ENCODE results near the gene NFATC2.
A peak's percentile ranks its signal among the peaks of the same experiment; 100 is the strongest.

NFATC2 gene

DNA sequence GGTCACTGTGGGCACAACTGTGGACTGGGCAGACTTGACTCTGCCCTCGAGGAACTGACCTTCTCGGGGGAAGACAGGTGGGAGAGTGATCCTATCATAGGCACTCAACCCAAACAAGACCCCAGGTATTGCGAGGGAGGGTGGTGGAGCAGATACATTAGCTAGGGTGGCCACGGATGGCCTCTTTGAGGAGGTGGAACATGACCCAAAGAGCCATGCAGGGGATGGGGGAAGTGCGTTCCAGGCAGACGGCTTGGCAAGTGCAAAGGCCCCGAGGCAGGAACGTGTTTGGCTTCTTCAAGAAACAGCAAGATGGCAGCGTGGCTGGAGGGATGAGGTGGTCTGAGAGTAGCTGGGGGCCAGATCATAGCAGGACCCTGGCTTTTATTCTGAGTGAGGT lies 167.6 kb downstream of the NFATC2 start:
- DNase-seq (ENCODE audit: low spot score), result no peak

DNA sequence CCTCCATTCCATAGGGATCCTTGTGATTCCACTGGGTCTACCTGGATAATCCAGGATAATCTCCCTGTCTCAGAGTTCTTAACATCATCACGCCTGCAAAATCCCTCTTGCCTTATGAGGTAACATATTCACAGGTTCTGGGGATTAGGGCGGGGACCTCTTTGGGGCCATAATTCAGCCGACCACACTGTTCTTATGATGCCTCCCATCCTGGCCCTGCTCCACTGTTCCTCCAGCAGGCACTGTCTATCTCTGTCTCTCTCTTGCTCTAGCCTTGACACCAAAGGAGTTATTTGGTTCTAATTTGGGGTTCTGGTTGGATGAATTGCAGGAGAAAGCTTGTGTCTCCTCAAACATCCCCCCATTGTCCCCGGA lies 168.1 kb downstream of the NFATC2 start:
- DNase-seq (ENCODE audit: low spot score), result no peak

DNA sequence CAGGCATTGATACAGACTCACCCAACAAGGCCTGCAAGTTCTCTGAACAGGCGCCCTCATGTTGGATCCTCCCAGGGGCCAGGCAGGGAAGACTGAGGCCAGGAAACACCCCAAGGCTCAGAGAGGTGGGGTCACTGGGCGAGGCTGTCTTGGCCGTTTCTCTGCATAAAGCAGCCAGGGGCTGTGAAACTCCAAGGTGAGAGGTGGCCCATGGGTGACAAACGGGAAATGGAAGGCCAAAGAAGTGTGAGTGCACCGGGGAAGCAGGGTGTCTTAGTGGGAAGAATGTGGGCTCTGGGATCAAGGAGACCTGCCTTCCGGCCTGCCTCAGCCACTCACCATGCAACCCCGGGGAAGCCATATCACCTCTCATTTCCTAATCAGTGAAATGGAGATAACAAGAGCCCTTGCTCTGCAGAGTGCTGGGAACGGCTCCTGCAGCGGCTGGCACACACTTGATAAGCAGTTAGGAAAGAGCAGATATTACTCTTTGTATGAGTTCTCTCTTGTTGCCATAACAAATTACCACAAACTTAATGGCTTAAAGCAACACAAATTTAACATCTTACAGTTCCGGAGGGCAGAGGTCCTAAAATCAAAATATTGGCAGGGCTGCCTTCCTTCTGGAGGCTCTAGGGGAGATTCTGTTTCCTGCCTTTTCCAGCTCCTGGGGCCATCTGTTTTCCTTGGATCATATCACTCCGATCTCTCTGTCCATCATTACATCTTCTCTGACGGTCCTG lies 168.6 kb downstream of the NFATC2 start:
- DNase-seq (ENCODE audit: low spot score), result no peak

DNA sequence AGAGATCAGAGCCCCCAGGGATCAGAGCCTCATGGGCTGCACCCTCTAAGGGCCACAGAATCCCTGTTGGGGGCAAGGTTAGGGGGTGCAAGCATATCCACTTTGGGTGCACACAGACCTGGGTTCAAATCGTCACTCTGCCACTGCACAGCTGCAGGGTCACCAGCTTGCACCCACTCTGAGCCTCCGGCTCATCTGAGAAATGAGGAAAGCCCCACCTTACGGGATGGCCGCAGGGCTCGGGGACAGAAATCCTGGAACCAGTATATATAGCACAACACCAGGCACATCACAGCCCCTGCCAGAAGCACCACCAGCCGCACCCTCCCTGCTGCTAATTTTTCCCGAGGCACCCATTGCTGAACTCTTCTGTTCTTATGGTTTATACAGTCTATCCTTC lies 169.6 kb downstream of the NFATC2 start:
- no peak for DNase-seq (ENCODE audit: low spot score)

DNA sequence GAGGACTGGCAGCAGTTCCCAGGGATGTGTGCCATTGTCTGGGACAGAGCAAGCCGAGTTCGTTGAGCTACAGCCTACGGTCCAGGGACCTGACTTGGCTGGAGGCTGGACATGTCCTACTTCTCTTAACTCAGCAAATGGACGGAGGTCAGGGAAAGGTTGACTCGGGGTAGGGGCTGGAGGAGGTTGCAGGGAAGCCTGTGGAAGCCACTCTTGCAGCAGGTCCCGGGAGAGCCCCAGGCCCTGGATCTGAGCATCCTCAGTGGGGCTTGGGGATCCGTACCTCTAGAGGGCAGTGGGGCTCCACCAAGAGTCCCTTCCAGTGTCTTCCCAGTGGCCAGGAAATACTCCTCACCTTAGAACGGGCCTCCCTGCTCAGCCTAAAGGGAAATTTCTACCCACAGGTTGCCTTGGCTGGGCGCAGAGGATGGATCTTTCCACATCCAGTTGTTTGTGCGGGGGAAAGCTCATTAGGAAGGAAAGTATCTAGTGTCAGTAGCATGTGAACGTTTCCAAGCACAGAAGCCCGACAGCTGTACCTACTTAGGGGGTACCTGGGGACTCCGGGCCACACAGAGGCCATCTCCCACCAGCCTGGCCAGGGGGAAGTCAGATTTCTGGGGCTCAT lies 170.2 kb downstream of the NFATC2 start:
- DNase-seq (ENCODE audit: low spot score), result peak; percentile 45

DNA sequence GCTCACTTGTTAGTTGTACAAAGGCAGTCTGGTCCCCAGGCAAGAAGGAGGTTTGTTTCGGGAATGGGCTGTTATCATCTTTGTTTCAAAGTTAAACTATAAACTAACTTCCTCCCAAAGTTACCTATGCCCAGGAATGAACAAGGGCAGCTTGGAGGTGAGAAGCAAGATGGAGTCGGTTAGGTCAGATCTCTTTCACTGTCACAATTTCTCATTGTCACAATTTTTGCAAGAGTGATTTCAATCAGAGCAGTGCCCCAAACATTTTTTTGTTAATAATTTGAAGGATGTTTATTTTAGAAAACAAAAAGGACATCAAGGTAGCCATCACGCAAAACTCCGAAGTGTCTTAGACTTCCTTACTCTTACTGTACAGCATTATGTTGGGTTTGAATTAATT lies 170.8 kb downstream of the NFATC2 start:
- DNase-seq (ENCODE audit: low spot score), result no peak

DNA sequence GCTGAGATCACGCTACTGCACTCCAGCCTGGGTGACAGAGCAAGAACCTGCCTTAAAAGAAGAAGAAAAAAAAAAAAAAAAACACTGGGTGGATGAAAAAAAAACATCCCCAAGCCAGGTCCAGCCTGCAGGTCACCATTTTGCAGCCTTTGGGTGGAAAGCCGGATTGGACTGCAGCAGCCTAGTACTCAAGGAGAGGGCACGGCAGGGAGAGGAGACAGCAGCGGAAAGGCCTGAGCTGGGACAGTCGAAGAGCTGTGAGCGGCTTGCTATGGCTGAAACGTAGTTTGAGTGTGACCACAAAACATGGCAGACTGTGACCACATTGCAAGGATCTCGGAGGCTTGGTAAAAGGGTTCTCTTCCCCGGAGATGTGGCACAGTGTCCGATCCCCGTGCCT lies 173.0 kb downstream of the NFATC2 start:
- no peak for DNase-seq (ENCODE audit: low spot score)

DNA sequence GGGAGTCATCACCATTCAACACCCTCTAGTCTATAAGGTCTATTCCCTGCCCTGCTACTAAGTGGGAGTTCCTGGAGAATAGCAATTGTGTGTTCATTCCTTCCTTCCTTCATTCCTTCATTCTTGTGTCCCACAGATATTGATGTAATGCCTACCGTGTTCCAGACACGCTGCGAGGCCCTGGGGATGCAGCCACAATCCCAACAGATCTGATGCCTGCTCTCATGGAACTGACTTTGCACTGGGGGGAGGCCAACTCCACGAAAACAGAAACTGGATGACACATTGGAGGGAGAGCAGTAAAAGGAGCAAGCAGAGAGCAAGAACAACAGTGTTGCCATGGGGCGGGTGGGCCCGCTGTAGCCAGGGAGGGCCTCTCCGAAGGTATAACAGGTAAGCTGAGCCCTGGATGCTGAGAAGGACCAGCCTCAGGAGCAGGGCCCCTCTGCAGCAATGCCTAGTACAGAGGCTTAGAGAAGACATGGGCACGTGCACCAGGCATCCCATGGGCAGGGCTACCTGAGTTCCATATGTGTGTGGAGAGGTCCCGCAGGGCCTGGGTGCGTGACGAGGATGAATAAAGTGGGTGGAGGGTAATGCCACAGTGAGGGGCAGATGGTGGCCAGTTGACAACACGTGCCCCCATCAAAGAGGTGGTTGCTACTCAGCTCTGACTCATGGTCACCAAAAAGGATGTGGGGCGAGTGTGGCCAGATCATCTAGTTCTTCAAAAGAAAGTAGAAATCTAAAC lies 173.9 kb downstream of the NFATC2 start:
- DNase-seq (ENCODE audit: low spot score), result no peak

DNA sequence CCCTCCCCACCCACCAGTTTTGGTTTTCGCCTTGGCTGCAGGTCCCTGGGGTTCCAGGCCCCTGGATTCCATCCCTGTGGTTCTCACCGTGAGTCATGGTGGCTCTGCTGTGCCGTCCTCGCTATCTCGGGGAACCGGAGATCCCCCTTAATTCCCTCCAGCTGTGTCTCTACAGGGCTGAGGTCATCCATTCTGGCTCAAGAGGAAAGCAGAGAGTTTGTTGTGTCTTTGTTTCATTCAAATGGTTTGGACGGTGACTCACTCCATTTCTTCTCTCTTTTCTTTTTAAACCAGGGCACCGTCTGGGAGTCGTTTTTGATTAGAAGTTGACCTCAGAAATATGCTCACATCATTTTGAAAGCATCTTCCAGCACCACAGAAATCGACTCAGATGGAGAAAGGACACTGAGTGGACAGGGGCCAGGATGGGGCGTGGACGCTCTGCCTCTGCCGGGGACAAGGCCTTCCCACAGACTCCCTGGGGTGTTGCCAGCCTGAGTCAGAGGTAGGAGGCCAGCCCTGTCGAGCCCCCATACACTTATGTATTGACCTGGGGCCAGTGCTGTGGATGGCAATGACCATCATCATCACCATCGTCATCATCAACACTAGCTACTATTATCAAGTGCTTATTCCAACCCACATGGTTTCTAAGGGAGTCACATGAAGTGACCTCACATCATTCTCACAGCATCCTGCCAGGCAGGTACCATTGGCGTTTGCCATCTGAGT lies 176.2 kb downstream of the NFATC2 start:
- DNase-seq (ENCODE audit: low spot score), result no peak

DNA sequence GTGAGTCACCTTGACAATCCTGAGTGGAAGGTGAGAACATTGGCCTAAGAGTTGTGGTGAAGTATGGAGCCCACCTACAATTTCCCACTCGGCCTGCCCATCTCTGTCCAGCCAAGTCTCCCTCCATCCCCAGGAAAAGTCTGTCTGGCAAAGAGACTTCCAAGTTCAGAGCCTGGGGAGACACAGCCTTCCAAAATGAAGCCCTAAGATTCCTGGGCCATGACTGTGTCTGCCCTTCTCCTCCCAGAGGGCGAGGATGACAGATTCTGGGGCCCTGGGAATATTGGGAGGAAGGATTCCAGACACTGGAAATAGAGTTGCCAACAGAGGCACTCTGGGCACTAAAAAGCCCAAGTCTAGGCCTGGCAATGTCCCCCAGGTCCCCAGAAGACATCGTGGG lies 176.8 kb downstream of the NFATC2 start:
- no peak for DNase-seq (ENCODE audit: low spot score)

DNA sequence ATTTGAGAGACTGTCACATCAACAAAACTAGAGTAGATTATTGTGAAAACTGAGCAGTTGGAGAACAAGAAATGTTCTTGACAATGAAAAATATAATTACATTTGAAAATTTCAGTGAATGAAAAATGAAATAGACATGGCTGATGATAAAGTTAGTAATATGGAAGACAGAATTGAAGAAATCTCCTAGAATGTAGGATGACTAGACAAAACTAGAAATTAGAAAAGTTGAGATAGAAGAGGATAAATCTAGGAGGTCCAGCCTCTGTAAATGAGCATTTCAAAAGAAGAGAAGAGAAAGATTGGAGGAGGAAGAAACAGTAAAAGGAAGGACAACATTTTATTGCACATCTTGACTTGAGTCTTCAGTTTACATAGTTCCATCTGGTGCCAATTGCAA lies 178.7 kb downstream of the NFATC2 start:
- no peak for DNase-seq (ENCODE audit: low spot score)

DNA sequence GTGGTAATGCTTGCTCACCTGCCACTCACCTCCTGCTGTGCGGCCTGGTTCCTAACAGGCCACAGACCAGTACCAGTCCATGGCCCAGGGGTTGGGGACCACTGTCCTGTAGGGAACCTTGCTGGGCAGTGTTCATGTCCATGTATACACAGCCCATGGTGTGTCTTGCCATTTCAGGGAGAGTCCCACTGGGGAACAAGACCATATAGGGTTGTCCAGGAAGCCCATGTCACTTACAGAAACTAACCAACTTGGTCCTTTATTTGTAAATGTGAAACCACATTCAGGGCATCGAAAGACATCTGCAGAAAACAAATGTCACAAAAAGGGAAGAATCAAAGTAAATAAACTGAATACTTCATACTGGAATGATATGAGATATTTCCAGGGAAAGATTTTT lies 179.1 kb downstream of the NFATC2 start:
- DNase-seq (ENCODE audit: low spot score), result no peak

DNA sequence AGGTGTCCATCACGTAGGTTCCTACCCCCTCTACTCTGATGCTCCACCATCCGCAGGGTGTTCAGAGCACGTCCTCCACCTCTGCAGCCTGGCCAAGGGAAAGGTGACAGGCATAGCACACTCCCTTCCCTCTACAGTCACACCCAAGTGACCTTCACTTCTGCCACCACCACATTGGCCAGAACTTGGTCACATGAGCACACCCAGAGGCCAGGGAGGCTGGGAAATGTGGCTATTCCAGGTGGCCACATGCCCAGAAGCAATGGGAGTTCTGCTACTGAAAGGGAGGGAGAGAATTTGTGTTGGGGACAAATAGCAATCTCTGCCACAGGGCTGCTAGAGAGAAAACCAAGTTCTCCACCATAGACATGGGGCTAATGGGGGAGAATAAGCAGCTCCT lies 180.3 kb downstream of the NFATC2 start:
- no peak for DNase-seq (ENCODE audit: low spot score)

DNA sequence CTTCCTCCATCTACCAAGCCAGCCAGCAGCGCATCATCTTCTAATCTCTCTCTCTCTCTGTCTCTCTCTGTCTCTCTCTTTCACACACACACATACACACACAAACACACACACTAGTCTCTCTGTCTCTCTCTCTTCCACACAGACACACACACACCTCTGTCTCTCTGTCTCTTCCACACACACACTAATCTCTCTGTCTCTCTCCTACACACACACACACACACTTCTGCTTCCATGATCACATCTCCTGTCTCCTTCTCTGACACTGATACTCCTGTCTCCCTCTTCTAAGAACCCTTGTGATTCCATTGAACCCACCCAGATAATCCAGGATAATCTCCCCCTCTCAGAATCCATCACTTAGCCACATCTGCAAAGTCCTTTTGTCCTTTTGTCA lies 181.3 kb downstream of the NFATC2 start:
- no peak for DNase-seq (ENCODE audit: low spot score)

DNA sequence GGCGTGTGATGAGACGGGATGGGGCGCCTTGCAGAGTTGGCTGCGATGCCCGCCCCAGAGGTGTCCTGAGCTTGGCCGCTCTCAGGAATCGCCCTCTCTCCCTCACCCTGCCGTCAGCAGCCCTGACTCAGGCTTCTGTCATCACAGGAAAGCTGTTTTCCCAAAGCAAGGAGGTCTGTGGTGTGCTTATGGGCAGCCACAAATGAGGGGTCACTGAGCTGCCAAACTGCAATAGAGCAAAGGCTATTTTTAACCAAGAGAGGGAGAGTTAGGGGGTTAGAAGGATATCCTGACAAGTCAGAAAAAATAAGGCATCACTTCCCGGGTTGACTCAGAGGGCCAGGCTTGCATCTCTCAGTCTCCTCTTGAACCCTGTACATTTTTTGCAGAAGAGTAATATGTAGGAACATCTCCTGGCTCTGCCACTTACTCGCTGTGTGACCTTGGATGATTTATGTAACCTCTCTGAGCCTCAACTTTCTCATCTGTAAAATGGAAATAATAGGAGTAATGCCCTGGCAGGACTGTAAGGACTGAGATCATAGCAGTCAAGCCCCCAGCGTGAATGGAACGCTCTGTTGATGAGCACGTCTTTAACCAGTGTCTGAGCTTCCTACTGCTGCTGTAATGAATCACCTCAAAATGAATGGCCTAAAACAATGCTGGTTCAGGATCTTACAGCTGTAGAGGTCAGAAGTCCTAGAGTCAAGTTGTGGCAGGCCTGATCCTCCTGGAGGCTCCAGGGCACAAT lies 181.9 kb downstream of the NFATC2 start:
- no peak for DNase-seq (ENCODE audit: low spot score)

DNA sequence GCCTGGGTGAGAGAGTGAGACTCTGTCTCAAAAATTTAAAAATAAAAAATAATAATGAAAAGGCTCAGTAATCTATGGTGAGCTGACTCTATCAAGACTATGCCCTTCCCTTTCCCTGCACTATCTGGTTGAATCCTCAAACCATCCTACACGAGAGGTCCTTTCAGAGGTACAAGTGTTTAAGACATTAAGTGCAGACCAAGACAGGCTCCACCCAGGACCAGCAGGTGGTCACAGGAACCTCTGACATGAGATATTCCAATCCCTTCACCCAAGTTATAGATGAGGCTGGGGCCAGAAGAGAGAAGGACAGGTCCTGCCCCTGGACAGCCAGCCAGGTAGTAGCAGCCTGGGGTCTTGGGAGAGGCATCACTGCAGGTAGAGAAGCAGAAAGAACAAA lies 182.6 kb downstream of the NFATC2 start:
- DNase-seq (ENCODE audit: low spot score), result no peak

DNA sequence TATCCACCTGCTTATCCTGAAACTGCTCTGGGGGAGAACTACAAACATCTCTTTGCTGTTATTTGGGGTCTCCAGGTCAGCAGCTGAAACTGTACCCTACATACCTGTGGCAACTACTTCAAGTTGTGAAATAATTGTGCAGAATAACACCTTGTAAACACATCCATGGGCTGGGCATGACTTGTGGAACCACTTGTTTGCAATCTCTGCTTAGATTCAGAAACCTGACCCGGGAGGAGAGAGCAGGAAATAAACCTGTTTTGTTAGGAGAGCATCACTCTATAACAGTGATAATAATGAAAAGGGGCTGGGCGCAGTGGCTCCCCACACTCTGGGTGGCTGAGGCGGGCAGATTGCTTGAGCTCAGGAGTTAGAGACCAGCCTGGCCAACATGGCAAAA lies 183.1 kb downstream of the NFATC2 start:
- no peak for DNase-seq (ENCODE audit: low spot score)

DNA sequence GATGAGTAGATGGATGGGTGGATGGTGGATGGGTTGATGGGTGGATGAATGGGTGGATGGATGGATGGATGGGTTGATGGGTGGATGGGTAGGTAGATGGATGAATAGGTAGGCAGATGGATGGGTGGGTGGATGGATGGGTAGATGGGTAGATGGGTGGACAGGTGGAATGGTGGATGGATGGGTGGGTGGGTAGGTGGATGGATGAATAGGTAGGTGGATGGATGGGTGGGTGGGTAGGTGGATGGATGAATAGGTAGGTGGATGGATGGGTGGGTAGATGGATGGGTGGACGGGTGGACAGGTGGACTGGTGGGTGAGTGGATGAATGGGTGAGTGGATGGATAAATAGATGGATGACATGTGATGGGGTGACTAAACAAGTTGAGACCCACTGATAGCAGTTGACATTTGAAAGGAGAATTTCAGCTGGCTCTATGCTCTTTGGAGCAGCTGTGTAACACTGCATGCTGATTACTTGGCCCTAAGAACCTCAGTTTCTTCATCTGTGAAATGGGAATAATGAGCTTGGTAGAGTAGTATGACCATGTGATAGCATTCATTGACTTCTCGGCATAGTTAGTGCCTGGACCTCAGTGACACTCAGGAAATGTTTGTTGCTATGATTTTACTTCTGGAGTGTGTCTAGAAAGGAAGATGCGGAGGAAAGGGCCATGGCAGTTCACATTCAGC lies 184.3 kb downstream of the NFATC2 start:
- DNase-seq (ENCODE audit: low spot score), result no peak

DNA sequence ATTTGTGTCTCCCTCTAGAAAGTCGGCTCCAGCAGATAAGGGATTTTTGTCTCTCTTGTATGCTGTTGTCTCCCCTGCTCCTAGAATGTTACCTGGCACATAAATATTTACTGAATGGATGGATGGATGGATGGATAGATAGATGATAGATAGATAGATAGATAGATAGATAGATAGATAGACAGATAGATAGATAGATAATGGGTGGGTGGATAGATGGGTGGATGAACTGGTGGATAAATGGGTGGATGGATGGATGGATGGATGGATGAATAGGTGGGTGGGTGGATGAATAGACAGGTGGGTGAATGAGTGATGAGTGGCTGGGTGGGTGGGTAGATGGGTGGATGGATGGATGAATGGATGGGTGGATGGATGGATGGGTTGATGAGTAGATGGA lies 185.0 kb downstream of the NFATC2 start:
- DNase-seq (ENCODE audit: low spot score), result no peak

DNA sequence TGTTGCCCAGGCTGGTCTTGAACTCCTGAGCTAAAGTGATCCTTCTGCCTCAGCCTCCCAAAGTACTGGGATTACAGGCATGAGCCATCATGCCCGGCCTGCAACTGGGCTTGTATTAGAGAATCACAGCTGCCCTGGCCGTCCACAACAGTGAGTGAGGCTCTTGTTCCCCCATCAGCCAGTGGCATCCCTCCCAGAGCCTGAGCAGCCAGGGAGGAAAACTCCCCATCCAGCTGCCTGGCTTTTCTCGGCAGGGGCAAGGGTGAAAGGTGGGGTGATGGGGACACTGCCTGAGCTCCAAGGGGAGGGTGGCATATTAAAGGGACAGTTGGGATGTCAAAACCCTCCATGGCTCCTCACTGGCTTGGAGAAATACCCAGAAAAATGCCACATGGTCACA lies 185.6 kb downstream of the NFATC2 start:
- no peak for DNase-seq (ENCODE audit: low spot score)

DNA sequence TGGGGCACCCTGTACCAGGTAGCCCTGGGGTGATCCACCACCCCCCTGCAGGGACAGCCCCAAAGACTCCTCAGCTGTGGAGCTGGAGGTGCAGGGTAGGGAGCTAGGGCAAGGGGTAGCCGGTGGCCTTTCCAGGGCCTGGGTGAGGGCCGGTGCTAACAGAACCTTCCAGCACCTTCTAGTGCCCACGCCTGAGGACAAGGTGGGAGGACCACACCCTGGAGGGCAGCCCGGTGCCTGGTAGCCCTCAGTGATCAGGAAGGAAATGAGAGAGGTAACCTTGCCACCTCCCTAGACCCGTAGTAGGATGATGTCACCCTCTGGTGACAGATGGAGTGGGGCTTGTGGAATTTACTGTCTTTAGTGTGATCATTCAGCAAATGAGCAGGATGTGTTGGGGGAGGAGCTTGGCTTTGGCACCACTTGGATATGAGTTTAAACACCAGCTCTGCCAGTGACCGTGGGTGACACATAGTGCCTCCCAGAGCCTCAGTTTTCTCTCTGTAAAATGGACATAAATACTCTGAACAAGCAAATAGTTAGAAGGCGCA lies 187.7 kb downstream of the NFATC2 start:
- no peak for DNase-seq (ENCODE audit: low spot score)

Measured in pons (tissue), 1 donor.